Vagina (tissue), 2 donors: ENCODE results near the gene LAX1.

Experiments used
- CTCF ChIP-seq, 3 experiments: fragments of 450-650 bp in 2 of 3; fragments of 200-600 bp in 1 of 3; sonication (generic) in 1 of 3; IDR thresholded peaks; one replicate each; pipeline ENCODE4 v1.5.1; 2017 to 2019; ENCODE audit warnings: antibody characterized with exemption in 3 of 3, mild to moderate bottlenecking in 2 of 3, moderate library complexity in 2 of 3
- POLR2AphosphoS5 ChIP-seq, 2 donors: sonication (generic); formaldehyde crosslinking; IDR thresholded peaks; one replicate each; pipeline ENCODE4 v1.9.0; 2017; ENCODE audit warnings: antibody characterized with exemption in 2 of 2, mild to moderate bottlenecking in 2 of 2, low read depth in 1 of 2; ENCODE audit not compliant: insufficient read depth in 1 of 2

GRCh38 chr1:203742436-203742835, 22.5 kb upstream of the LAX1 start:
- TF ChIP-seq CTCF (IDR thresholded peaks at IDR 0.05) (no peak), POLR2AphosphoS5 (IDR thresholded peaks at IDR 0.05; ENCODE audit: insufficient read depth in 1 of 2, low read depth in 1 of 2) (no peak)
